ENCODE measurements around the gene GANAB.

GRCh38 chr11:62688491-62688890, 42.1 kb upstream of the GANAB start:
- no peak for TF ChIP-seq CTCF (IDR thresholded peaks at IDR 0.05)
- no peak for TF ChIP-seq POLR2A (IDR thresholded peaks at IDR 0.05)

Measured in uterus (tissue), 2 donors.